Mononuclear cell (primary cell): ENCODE measurements around the gene ATP13A2. TPM values are rescaled to one million over a fixed set of nuclear protein-coding genes. Genes with fewer than 3 reads are reported as not detected.
"Not testable (repeated sequence)": the region's sequence is repeated elsewhere in the genome, so short reads cannot be mapped to it uniquely, and the experiment has no call there.

ENCODE experiments used
- H3K27me3 ChIP-seq: 2 replicates; pipeline ENCODE4 v1.6.0; 2011; ENCODE audit warnings: low read length, control low read depth; ENCODE audit not compliant: insufficient read depth
- H3K4me1 ChIP-seq: 2 replicates; pipeline ENCODE4 v1.5.1; 2011; ENCODE audit warnings: mild to moderate bottlenecking, low read length, control low read depth; ENCODE audit not compliant: insufficient read depth
- H3K4me3 ChIP-seq: 2 replicates; pipeline ENCODE4 v1.5.1; 2011; ENCODE audit warnings: mild to moderate bottlenecking, low read length, moderate library complexity
- H3K9me3 ChIP-seq: 2 replicates; pipeline ENCODE4 v1.5.1; 2011; ENCODE audit warnings: low read depth, mild to moderate bottlenecking, control low read depth, low read length
- total RNA-seq: library from RNA; depleted of rRNA; stranded (reverse); fragments of >200 nt; gene quantifications from one replicate; pipeline ENCODE4 v1.2.3, GENCODE V29; 2012

Gene ATP13A2
- total RNA-seq, 1 donor: 15.1 TPM

- not testable (repeated sequence) for H3K27me3 ChIP-seq, H3K4me3 ChIP-seq, H3K4me1 ChIP-seq, H3K9me3 ChIP-seq
These were observed 62.7 kb downstream of the ATP13A2 start for GRCh38 chr1:16949026-16949425.

GRCh38 chr1:16948282-16948891, 63.3 kb downstream of the ATP13A2 start:
- not testable (repeated sequence) for H3K4me1 ChIP-seq, H3K27me3 ChIP-seq, H3K9me3 ChIP-seq, H3K4me3 ChIP-seq

- Histone ChIP-seq H3K4me3 (no peak overlapping the region), H3K27me3 (no peaks in the 10 kb centered on the region), H3K4me1 (no peaks in the 10 kb centered on the region), H3K9me3 (no peaks in the 10 kb centered on the region)
These were observed 65.1 kb downstream of the ATP13A2 start for GRCh38 chr1:16946646-16947045.

GRCh38 chr1:16946185-16946584, 65.5 kb downstream of the ATP13A2 start:
- H3K27me3 ChIP-seq, H3K9me3 ChIP-seq, H3K4me3 ChIP-seq, H3K4me1 ChIP-seq: not testable (repeated sequence)

- not testable (repeated sequence) for H3K4me3 ChIP-seq, H3K27me3 ChIP-seq, H3K4me1 ChIP-seq, H3K9me3 ChIP-seq
These were observed 66.2 kb downstream of the ATP13A2 start for GRCh38 chr1:16945512-16945911.

GRCh38 chr1:16944038-16944437, 67.7 kb downstream of the ATP13A2 start:
- Histone ChIP-seq H3K4me1 (no peaks in the 10 kb centered on the region), H3K9me3 (no peaks in the 10 kb centered on the region), H3K4me3 (no peak overlapping the region), H3K27me3 (no peaks in the 10 kb centered on the region)

- not testable (repeated sequence) for H3K27me3 ChIP-seq, H3K4me3 ChIP-seq, H3K9me3 ChIP-seq, H3K4me1 ChIP-seq
These were observed 72.1 kb downstream of the ATP13A2 start for GRCh38 chr1:16939386-16940180.

- Histone ChIP-seq H3K27me3 (no peaks in the 10 kb centered on the region), H3K4me1 (no peaks in the 10 kb centered on the region), H3K4me3 (no peak overlapping the region), H3K9me3 (no peaks in the 10 kb centered on the region)
These were observed 73.1 kb downstream of the ATP13A2 start for GRCh38 chr1:16938351-16939321.

- not testable (repeated sequence) for H3K4me3 ChIP-seq, H3K27me3 ChIP-seq, H3K4me1 ChIP-seq, H3K9me3 ChIP-seq
These were observed 75.1 kb downstream of the ATP13A2 start for GRCh38 chr1:16936580-16936979.

Other genes with a start within 250 kb of the ATP13A2 start
- gene RNU1-2, start 115.9 kb downstream of the ATP13A2 start, total RNA-seq: under 0.01 TPM
- gene CROCC, start 90.0 kb downstream of the ATP13A2 start, total RNA-seq: 27.8 TPM
- gene MFAP2, start 31.3 kb downstream of the ATP13A2 start, total RNA-seq: not detected
- gene SDHB, start 42.1 kb upstream of the ATP13A2 start, total RNA-seq: 100 TPM
- 9.1 TPM for gene PADI2, start 107.5 kb upstream of the ATP13A2 start, total RNA-seq
- not detected for gene PADI1, start 193.2 kb upstream of the ATP13A2 start, total RNA-seq
- gene PADI3, start 237.2 kb upstream of the ATP13A2 start, total RNA-seq: not detected